ENCODE results near the gene KIDINS220.
A peak's percentile ranks its signal among the peaks of the same experiment; 100 is the strongest.

KIDINS220 gene

DNA sequence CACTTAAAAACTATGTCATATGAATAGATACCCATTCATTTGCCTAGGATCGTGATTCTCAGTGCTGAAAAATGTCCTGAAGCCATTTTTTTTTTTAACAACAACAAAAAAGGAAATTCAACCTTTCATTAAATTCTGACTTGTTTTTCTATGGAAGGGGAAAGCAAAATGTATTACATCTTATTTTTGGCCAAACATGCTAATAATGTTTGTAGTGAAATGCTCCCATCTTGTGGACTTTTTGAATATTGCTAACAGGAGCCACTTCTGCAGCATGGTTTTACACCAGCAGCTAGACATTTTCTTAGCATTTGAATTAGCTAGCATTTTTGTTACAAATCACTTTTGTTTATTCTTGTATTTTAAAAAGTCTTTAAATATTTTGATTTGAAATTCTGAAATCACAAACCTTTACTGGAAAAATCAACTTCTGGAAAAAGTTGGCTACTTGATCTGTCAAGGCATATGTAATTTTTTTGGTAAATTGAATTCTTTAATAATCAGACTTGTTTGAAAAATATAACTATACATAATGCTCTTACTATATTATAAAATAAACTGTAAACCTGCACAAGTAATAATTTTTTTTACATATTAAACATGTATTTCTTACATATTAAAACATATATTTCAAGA, 75.8 kb downstream of the KIDINS220 start:
- TF ChIP-seq, protein P1, sequence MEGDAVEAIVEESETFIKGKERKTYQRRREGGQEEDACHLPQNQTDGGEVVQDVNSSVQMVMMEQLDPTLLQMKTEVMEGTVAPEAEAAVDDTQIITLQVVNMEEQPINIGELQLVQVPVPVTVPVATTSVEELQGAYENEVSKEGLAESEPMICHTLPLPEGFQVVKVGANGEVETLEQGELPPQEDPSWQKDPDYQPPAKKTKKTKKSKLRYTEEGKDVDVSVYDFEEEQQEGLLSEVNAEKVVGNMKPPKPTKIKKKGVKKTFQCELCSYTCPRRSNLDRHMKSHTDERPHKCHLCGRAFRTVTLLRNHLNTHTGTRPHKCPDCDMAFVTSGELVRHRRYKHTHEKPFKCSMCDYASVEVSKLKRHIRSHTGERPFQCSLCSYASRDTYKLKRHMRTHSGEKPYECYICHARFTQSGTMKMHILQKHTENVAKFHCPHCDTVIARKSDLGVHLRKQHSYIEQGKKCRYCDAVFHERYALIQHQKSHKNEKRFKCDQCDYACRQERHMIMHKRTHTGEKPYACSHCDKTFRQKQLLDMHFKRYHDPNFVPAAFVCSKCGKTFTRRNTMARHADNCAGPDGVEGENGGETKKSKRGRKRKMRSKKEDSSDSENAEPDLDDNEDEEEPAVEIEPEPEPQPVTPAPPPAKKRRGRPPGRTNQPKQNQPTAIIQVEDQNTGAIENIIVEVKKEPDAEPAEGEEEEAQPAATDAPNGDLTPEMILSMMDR (IDR thresholded peaks at IDR 0.05; ENCODE audit: insufficient read depth, low read depth, low read length, missing control alignments), result peak; percentile 36
- no peak overlapping the region for H3K4me3 ChIP-seq (ENCODE audit: low read depth, low read length)
- peak; percentile 47 for DNase-seq (ENCODE audit: low read depth)

DNA sequence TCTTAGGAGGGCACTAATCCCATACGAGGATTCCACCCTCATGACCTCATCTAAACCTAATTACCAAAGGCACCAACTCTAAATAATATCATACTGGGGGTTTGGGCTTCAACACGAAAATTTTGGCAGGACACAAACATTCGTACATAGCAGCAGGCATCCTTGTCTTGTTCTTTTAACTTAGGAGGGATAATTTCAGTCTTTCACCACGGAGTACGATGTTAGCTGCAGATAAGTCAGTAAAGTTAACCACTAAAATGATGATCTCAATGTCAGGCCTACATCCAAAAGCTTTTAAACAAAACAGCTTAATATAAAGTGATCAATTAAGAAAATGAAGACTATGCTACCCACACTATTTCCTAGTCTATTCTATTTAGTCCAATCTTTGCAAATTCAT, 80.7 kb downstream of the KIDINS220 start:
- no peak for DNase-seq (ENCODE audit: low read depth)
- TF ChIP-seq, protein P1 (IDR thresholded peaks at IDR 0.05; ENCODE audit: insufficient read depth, low read depth, low read length, missing control alignments), result no peak

DNA sequence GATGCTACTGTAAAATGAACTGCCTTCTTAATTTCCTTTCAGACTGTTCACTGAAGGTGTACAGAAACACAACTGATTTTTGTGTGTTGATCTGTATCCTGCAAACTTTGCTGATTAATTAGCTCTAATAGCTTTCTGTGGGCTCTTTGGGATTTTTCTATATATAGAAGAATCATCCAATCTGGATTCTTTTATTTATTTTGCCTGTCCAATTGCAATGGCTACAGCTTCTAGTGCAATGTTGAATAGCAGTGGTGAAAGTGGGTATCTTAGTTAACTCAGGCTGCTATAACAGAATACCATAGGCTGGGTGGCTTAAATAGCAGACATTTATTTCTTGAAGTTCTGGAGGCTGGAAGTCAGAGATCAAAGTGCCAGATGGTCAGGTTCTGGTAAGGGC, 81.2 kb downstream of the KIDINS220 start:
- TF ChIP-seq, protein P1 (IDR thresholded peaks at IDR 0.05; ENCODE audit: insufficient read depth, low read depth, low read length, missing control alignments), result no peak
- no peak overlapping the region for H3K4me3 ChIP-seq (ENCODE audit: low read depth, low read length)
- DNase-seq (ENCODE audit: low read depth), result no peak

More for the DNA sequence above, 80.7 kb downstream of the KIDINS220 start:
- H3K4me3 ChIP-seq (ENCODE audit: low read depth, low read length), result no peak overlapping the region

DNA sequence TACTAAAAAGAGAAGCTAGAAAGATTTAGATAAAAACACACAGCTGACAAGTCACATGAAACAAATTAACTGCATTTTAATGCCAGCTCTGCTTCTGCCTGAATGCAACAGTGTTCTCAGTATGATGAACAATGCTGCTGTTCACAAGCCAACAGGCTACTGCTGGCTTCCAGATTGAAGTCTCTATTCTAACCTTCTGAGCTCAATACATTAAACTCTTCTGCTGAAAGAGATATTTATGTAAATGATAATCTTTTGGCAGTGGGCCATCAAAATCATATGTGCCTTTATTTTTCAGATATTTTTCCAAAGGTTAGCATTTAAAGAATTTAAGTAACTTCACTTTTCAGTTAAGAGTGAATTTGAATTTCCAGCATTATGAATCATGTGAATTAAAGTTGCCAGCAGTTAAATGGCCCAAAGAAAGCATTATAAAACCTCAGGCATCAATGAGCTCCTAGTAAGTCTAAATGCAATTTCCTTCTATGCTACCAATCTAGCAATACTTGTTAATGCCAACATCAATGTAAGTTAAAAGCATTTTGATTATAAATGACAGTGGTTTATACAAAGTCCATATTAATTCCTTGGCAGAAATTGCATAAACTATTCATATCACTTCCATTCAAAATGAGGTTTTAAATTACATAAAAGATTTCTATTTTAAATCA, 83.2 kb downstream of the KIDINS220 start:
- TF ChIP-seq, protein P1 (IDR thresholded peaks at IDR 0.05; ENCODE audit: insufficient read depth, low read depth, low read length, missing control alignments), result no peak
- DNase-seq (ENCODE audit: low read depth), result no peak
- H3K4me3 ChIP-seq (ENCODE audit: low read depth, low read length), result no peak overlapping the region

DNA sequence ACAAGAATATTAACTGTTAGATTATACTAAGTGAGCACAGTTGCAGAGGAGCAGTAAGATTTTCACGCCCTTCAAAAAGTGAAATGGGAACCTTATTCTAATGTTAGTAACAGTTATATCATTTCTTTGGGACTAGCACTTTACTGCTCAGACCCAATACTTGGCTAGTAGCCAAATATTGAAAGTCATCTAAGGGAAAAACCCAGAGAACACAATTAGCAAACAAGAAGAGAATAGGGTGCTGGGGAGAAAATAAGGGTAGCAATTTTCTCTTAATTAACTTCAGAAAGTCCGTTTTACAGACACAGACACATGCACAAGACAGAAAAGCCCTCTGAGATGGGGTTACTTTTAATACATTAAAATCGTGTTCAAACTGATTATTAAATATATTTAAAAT, 83.8 kb downstream of the KIDINS220 start:
- TF ChIP-seq, protein P1 (IDR thresholded peaks at IDR 0.05; ENCODE audit: insufficient read depth, low read depth, low read length, missing control alignments), result no peak
- peak; percentile 9 for DNase-seq (ENCODE audit: low read depth)
- no peak overlapping the region for H3K4me3 ChIP-seq (ENCODE audit: low read depth, low read length)

DNA sequence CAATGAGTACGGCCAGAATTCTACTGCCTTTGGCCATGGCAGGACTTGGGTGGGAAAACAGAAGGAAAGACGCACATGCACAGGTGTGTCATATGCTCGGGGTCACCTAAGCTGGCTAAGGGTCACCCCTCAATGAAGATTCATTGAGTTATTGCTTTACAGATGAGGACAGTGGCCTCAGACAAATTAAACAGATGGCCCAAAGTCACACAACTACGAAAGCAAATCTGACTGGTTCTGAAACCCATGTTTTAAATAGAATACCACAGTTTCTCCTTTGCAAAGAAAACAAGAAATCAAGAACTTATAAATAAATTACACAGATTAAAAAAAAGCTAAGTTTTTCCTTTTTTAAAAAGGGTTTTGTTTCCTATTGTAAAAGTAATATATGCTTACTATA, 85.0 kb downstream of the KIDINS220 start:
- TF ChIP-seq, protein P1 (IDR thresholded peaks at IDR 0.05; ENCODE audit: insufficient read depth, low read depth, low read length, missing control alignments), result no peak
- DNase-seq (ENCODE audit: low read depth), result peak; percentile 35
- H3K4me3 ChIP-seq (ENCODE audit: low read depth, low read length), result no peak overlapping the region

Data from GM12865 (cell line).